ENCODE results near the gene SART3.

- TF ChIP-seq CTCF (IDR thresholded peaks at IDR 0.05) (no peak), POLR2A (IDR thresholded peaks at IDR 0.05) (no peak)
Observed at GRCh38 chr12:108602976-108603704, 42.2 kb upstream of the SART3 start.

Data from Peyer's patch (tissue), 4 donors.